HG03354 (cell line): ENCODE data around the gene CEBPA.

Experiments
- ATAC-seq: cut with Tn5 transposase; IDR thresholded peaks from one replicate; pipeline ENCODE4 v1.9.1; 2021; ENCODE audit warnings: mild to moderate bottlenecking; ENCODE audit not compliant: unreplicated experiment, poor library complexity, severe bottlenecking

Gene CEBPA

DNA sequence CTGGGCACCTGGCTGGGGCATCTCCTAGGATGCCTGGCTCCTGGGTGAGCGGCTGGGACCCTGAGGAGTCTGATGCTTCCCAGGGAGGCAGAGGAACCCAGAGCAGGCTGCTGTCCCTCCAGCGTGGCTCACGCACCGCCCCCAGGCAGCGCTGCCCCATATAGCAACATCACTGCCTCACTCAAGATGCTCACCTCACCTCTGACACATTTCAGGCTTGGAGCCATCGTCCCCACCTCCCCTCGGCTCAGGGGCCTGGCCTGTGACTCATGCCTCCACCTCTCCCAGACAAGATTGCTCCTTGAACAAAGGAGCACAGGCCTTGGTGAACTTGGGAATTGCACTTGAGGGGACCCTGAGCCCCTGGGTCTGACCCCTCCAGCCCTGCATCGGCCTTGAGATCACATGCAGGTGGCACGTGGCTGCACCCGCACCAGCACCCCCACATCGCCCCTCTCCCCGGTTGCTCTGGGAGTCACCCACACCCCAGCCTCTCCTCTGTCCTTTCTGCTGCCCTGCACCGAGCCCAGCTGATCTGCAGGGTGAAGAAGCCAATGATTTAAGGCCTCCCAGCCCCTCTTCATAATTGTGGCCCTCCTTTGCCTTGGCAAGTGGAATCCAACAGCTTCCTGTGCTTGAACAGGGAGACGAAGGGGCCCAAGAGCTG, 11.2 kb downstream of the CEBPA start:
- ATAC-seq, result no peak

GRCh38 chr19:33290082-33290815, 12.1 kb downstream of the CEBPA start:
- no peak for ATAC-seq

- ATAC-seq, result no peak
Measured at GRCh38 chr19:33289261-33289660, 13.1 kb downstream of the CEBPA start.

- ATAC-seq, result no peak
Measured at GRCh38 chr19:33288666-33289065, 13.7 kb downstream of the CEBPA start.

DNA sequence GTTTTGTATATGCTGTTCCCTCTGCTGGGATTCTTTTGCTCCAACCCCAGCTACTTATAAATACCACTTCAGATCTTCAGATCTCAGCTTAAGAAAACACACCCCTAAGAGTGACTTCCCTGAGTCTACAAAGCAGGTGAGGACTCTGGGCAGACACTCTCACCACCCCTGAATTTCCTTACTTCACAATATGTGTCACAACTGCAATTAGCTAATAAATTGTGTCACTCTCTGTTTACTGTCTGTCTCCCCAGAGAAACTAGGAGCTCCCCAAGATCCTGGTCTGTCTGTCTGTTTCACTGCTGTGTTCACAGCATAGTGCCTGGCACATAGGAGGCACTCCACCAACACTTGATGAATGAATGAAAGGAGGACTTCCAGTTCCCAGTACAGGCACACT, 14.4 kb downstream of the CEBPA start:
- no peak for ATAC-seq

GRCh38 chr19:33287438-33287837, 14.9 kb downstream of the CEBPA start:
- no peak for ATAC-seq

GRCh38 chr19:33286899-33287298, 15.4 kb downstream of the CEBPA start:
- no peak for ATAC-seq

DNA sequence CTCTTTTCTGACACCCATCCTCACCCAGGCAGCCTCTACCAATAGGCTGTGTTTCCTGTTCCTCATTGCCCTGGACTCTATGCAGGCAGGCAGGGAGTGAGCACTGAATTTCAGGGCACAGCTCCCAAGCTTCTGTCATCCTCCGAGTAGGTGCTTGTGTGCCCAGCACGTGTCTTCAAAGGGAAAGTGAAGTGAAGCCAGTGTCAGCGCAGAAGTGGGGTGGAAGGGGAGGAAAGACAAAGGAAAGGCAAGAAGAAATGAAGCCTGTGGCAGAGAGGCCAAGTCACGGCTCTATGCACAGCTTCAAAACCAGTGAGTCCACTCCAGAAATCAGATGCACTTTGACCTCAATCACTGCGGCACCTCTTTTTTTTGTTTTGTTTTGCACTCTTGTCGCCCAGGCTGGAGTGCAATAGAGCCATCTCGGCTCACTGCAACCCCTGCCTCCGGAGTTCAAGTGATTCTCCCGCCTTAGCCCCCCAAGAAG, 16.9 kb downstream of the CEBPA start:
- ATAC-seq, result no peak

DNA sequence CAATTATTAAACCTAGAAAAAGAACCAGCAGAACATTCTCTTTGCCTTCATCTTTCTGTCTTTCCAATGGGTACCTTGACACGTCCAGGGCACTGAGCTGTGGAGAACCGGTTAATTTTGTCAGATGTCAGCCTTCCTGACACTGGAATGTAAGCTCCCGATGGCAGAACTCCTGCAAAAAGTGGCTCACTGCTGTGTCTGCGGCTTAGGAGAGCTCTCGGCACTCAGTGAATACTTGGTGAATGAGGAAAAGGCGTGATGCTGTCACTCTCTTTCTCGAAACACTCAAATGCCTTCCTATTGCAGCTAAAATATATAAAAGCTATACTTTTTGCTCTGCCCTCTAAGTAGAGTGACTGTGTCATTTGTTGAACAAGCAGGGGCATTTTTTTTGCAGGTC, 17.6 kb downstream of the CEBPA start:
- ATAC-seq, result no peak

- ATAC-seq, result no peak
Measured at GRCh38 chr19:33284146-33284643, 18.1 kb downstream of the CEBPA start.

- no peak for ATAC-seq
Measured at GRCh38 chr19:33283589-33283988, 18.7 kb downstream of the CEBPA start.

DNA sequence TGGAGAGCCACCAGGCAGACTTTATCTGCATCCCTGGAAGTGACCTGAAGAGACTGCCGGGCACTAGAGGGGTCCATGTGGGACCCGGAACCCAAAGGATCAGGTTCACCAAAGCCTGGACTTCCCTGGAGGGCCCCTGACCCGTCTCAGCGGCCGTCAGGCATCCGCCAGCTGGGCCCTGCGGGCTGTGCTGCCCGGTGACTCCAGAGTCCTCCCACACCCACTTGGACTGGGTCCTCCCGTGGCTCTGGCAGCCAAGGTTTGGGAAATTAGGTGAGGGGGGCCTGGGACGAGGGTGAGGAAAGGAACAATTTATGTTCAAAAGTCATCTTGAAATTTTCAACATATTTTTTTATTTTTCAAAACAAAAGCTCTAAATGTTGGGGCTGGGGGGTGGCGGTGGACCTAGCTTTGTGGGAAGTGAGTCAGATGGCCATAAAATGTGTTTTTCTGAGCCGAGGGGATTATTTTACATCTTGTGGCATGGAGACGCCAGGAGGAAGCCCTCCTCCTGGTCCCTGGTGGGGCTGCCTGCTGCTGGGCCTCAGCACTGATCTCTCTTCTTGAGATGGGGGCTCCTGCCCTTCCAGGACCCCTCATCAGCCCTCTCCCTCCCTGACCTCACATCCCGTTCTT, 20.2 kb downstream of the CEBPA start:
- no peak for ATAC-seq

- ATAC-seq, result no peak
Measured at GRCh38 chr19:33281296-33281926, 20.9 kb downstream of the CEBPA start.

GRCh38 chr19:33280351-33280921, 21.9 kb downstream of the CEBPA start:
- ATAC-seq, result peak; percentile 91

DNA sequence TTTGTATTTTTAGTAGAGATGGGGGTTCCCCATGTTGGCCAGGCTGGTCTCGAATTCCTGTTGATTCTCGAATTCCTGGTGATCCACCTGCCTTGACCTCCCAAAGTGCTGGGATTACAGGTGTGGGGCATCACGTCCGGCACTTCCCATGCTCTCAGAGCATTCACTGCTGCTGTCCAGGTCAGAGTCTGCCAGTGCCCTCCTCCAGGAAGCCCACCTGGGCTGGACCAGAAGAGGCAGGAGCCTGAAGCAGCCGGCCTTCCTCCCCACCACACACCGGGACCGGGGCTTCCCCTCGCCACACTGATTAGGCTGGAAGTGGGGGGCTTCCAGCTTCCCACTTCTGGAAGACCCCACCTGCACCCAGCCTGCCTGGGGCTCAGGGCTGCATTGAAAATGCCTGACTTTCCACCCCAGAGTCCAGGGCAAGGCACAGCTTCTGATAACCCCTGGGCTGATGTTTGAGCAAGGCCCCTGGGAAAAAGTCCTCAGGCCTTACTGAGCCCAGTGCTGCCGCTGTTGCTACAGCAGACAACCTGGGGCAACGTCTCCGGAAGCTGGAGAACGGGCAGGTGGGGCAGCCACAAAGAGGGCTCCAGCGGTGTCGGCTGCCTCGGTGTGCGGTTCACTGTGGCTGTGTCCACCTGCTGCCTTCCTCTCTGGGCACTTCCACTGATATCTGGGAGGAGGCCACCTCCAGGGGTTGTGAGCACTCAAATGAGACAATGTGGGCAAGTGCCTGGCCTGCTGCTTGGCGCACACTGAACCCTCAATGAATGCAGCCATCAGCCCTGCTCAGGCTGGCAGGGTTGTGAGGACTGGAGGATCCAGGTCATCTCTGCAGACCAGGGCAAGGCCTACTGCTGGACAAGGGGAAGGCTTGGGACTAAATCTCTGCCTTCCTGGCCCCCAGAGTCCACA, 22.6 kb downstream of the CEBPA start:
- no peak for ATAC-seq

DNA sequence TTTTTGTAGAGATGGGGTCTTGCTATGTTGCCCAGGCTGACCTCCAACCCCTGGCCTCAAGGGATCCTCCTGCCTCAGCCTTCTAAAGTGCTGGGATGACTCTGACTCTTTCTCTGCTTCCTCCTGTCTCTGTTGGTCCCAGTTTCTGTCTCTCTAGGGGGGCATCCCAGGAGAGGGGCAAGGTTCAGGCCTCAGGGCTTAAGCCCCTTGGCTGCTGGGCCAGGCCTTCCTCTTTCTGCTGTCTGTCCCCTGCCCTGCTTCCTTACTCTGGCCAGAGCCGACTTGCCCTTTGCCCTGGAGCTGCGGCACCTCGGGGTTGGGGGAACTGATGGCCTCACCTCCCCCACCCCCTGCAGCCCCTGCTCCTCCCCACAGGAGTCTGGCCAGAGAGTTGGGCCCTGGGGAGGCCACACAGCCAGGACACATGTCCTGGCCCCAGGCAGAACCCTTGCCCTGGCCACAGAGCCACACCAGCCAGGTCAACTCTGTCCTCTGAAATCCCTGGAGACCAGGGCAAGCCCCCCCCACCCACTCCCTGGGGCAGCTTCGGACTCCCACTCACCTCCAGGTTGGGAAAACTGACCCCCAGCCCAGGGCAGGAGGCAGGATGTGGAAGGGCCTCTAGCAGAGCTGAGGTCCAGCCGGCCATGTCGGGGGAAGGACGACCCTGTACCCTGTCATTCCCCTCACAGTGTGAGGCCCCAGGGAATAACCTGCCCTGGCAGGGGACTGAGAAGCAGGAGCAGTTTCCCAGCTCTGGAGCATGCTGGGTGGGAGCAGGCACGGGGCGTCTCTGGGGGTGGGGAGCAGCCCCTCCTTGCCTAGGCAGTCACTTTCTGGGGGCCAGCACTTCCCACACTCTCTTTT, 23.7 kb downstream of the CEBPA start:
- ATAC-seq, result no peak

GRCh38 chr19:33278023-33278402, 24.3 kb downstream of the CEBPA start:
- ATAC-seq, result no peak

GRCh38 chr19:33277434-33277833, 24.9 kb downstream of the CEBPA start:
- ATAC-seq, result no peak
